HL-60 (cell line): Measurements from ENCODE around the gene GPC5.

Experiments used
- DNase-seq, 2 experiments: peaks; one replicate each; pipeline ENCODE4 v3.0.0-alpha.2; 2010 to 2020; ENCODE audit warnings: low read depth in 1 of 2, low spot score in 1 of 2
- H3K27ac ChIP-seq: fragments of 250-450 bp; sonication (Bioruptor Pico); replicated peaks from 2 replicates; pipeline ENCODE4 v1.5.1; 2020; ENCODE audit warnings: mild to moderate bottlenecking, moderate library complexity
- H3K27me3 ChIP-seq: fragments of 250-450 bp; sonication (Bioruptor Pico); 2 replicates; pipeline ENCODE4 v1.5.1; 2021; ENCODE audit warnings: mild to moderate bottlenecking, moderate library complexity; ENCODE audit not compliant: insufficient read depth, poor library complexity, severe bottlenecking
- H3K4me3 ChIP-seq: replicated peaks from 2 replicates; pipeline ENCODE4 v1.5.1; 2011; ENCODE audit warnings: mild to moderate bottlenecking, control low read depth, low read length; ENCODE audit not compliant: insufficient read depth
- CTCF ChIP-seq: IDR thresholded peaks from one replicate; pipeline ENCODE4 v1.5.1; 2011; ENCODE audit warnings: low read length, control low read depth, inconsistent platforms; ENCODE audit not compliant: insufficient read depth
- GABPA ChIP-seq: IDR thresholded peaks from 2 replicates; pipeline ENCODE4 v1.6.1; 2012; ENCODE audit warnings: low read depth
- POLR2AphosphoS5 ChIP-seq: IDR thresholded peaks from 2 replicates; pipeline ENCODE4 v1.6.1; 2012; ENCODE audit warnings: low read depth
- REST ChIP-seq: IDR thresholded peaks from 2 replicates; pipeline ENCODE4 v1.6.1; 2012; ENCODE audit warnings: low read depth; ENCODE audit not compliant: insufficient replicate concordance
- SPI1 ChIP-seq: IDR thresholded peaks from 2 replicates; pipeline ENCODE4 v1.6.1; 2012; ENCODE audit warnings: low read depth, mild to moderate bottlenecking, borderline replicate concordance

Gene GPC5

GRCh38 chr13:92429231-92429630, 1030.8 kb downstream of the GPC5 start:
- Histone ChIP-seq H3K4me3 (no peak overlapping the region), H3K27ac (no peak overlapping the region), H3K27me3 (no peaks in the 10 kb centered on the region)
- no peak for DNase-seq
- TF ChIP-seq SPI1 (no peak), GABPA (no peak), POLR2AphosphoS5 (no peak)

- Histone ChIP-seq H3K4me3 (no peak overlapping the region), H3K27me3 (no peaks in the 10 kb centered on the region), H3K27ac (no peak overlapping the region)
- DNase-seq: no peak
- TF ChIP-seq POLR2AphosphoS5: no peak
These were observed 1035.0 kb downstream of the GPC5 start for GRCh38 chr13:92433386-92433785.

GRCh38 chr13:92433963-92434362, 1035.5 kb downstream of the GPC5 start:
- DNase-seq: no peak
- Histone ChIP-seq H3K27ac (no peak overlapping the region), H3K27me3 (no peaks in the 10 kb centered on the region), H3K4me3 (no peak overlapping the region)
- TF ChIP-seq SPI1 (no peak), GABPA (no peak), CTCF (no peak), POLR2AphosphoS5 (no peak), REST (no peak)

GRCh38 chr13:92436924-92437323, 1038.5 kb downstream of the GPC5 start:
- TF ChIP-seq POLR2AphosphoS5 (no peak), CTCF (no peak), GABPA (no peak), SPI1 (no peak), REST (no peak)
- no peak overlapping the region for H3K27ac ChIP-seq
- no peak for DNase-seq
- no peak overlapping the region for H3K4me3 ChIP-seq
- no peaks in the 10 kb centered on the region for H3K27me3 ChIP-seq

GRCh38 chr13:92444244-92444643, 1045.8 kb downstream of the GPC5 start:
- Histone ChIP-seq H3K27ac (no peak overlapping the region), H3K27me3 (no peaks in the 10 kb centered on the region), H3K4me3 (no peak overlapping the region)
- no peak for DNase-seq
- TF ChIP-seq POLR2AphosphoS5: no peak
- TF ChIP-seq SPI1: no peak
